ENCODE data around the gene MARCHF4.

Gene MARCHF4, protein sequence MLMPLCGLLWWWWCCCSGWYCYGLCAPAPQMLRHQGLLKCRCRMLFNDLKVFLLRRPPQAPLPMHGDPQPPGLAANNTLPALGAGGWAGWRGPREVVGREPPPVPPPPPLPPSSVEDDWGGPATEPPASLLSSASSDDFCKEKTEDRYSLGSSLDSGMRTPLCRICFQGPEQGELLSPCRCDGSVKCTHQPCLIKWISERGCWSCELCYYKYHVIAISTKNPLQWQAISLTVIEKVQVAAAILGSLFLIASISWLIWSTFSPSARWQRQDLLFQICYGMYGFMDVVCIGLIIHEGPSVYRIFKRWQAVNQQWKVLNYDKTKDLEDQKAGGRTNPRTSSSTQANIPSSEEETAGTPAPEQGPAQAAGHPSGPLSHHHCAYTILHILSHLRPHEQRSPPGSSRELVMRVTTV

DNA sequence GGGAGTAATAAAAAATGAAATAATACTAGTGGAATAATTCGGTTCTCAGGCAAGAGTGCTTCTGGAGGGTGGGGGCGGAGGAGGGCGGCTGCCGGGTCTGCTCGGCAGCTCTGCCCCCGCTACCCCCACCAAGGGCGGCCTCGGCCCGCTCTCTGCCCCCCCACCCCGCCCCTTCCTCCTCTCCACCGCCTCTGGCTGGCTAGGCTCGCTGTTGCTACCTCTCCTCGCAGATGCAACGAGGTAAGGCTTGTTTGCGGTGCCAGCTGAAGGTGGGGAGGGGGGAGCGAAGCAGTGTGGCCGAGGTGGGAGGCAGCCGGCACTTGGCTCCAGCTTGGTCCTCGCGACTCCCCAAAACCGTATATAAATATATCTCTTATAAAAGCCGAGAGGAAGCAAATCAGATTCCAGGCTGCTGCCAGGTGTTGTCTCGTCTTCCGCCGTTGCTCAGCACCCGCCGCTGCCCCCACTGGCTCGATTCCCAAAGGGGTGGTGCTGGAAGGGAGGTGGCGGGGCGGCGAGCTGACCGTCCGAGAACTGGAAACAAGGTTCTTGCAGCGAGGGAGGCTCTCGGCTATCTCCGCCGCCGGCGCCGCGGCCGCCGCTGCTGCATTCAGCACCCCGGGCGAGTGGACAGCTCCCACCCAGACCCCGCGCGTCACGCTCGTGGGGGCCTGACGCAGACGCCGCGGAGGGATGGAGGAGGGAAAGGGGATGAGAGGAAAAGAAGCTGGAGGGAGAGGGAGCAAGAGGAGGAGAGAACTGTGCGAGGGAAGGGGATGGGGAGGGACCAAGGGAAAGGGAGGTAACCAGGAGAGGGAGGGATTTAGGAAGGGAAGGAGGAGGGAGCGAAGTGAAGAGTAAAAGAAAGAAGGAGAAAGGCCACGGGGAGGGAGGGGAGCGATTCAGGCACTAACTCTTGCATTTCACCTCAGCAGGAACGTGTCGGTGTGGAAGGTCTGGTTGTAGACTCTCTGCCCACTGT is at the start of gene MARCHF4:
Gene MARCHF4 (minus strand): TSS at position 763 of the 982 bp plus-strand sequence. CDS start 2,223 bp downstream, outside the sequence.
- DNase-seq (ENCODE audit: low read depth, low spot score) = no peak
- peak within 1 kb of the TSS; percentile 78 for H3K27ac ChIP-seq

GRCh38 chr2:216420367-216421101 is 48.3 kb upstream of the MARCHF4 start:
- no peak for DNase-seq (ENCODE audit: low read depth, low spot score)
- H3K27ac ChIP-seq = no peak overlapping the region

DNA sequence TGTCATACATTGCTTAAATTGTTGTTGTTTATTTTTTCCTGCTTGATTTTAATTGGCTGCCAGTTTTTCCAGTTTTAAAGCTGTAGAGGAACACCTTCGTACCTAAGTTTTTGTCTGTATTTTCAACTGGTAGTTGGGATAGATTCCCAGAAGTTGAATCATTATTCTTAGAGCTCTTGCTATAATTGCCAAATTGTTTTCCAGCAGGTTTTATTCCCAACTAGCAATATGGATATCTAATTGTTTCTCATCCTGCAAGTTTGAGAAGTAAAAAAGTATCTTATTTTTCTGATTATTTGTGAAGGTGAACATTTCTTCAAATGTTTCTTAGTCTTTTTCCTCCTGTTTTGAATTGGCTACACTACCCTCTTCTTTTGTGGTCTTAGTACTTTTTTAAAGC is 46.7 kb upstream of the MARCHF4 start:
- DNase-seq (ENCODE audit: low read depth, low spot score) = no peak
- H3K27ac ChIP-seq = no peak overlapping the region

GRCh38 chr2:216416571-216417307 is 44.5 kb upstream of the MARCHF4 start:
- H3K27ac ChIP-seq = no peak overlapping the region
- DNase-seq (ENCODE audit: low read depth, low spot score) = no peak

DNA sequence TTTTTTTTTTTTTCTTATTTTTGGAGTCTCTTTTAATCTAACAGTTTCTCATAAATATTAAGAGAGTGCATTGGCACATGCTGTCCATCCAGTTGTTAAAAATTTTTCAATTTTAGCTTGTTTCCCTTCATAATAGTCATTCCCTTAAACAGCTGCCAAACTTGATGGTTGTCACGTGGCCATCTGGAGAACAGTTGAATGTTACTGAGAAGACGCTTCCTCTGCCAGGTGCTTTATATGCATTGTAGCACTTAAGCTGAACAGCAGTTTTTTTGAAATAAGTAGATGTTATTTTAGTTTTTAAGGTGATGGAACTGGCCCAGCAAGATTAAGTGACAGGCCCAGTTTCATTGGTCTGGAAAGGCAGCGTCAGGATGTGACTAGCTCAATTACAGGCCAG is 43.3 kb upstream of the MARCHF4 start:
- DNase-seq (ENCODE audit: low read depth, low spot score) = no peak
- no peak overlapping the region for H3K27ac ChIP-seq

DNA sequence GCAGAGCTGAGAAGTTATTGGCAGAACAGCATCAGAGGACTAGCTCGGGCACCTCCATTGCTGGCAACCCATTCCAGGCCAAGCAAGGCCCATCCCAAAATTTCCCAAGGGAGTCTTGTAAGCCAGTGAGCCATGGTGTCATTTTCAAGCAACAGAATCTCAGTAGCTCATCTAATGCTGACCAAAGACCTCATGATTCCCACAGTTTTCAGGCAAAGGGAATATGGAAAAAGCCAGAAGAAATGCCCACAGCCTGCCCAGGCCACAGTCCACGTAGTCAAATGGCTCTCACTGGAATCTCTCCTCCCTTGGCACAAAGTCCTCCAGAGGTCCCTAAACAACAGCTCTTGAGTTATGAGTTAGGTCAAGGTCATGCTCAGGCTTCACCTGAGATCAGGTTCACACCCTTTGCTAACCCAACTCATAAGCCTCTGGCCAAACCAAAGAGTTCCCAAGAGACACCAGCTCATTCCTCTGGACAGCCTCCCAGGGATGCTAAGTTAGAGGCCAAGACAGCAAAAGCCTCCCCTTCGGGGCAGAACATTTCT is 42.6 kb upstream of the MARCHF4 start:
- H3K27ac ChIP-seq = no peak overlapping the region
- no peak for DNase-seq (ENCODE audit: low read depth, low spot score)

DNA sequence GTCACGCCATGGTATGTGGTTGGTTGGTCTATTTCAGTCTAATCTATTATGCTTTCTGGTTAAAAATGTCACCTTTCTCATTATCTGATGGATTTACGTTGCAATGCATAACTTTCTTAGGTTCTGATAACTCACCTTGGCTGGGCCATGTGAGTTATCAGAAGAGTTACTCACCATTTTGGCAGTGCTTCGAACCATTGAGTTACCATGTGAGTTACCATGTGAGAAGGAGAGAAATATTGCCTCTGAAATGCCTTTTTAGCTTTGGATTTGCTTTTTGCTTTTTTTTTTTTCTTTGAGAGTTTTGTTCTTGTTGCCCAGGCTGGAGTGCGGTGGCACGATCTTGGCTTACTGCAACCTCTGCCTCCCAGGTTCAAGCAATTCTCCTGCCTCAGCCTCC is 41.6 kb upstream of the MARCHF4 start:
- DNase-seq (ENCODE audit: low read depth, low spot score) = no peak
- no peak overlapping the region for H3K27ac ChIP-seq

- DNase-seq (ENCODE audit: low read depth, low spot score) = peak; percentile 84
Observed at GRCh38 chr2:216412022-216412999, 40.0 kb upstream of the MARCHF4 start, which contains the start of gene SMARCAL1. SMARCAL1 (plus strand) TSS chr2:216412484; CDS start chr2:216414705, 2,221 bp downstream.

DNA sequence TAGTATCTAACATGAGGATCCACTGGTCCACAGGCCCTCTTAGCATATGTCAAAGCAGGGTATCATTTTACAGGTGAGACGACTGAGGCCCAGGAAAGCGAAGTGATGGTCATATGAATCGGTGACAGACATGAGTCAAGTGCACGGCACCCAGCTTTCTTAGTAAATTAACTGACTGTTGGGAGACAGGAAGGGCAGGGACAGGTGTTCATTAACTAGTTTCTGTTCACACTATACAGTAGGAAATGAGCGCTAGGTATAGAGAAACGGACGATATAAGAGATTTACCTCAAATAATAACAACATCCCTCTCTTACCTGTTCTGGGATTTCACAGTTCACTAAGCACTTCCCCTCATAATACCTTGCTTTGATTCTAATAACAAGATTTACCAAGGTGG is 38.3 kb upstream of the MARCHF4 start:
- no peak overlapping the region for H3K27ac ChIP-seq
- DNase-seq (ENCODE audit: low read depth, low spot score) = no peak

More at GRCh38 chr2:216412022-216412999, 40.0 kb upstream of the MARCHF4 start, which contains the start of gene SMARCAL1:
- peak within 1 kb of the TSS; percentile 65 for H3K27ac ChIP-seq

- H3K27ac ChIP-seq = no peak overlapping the region
- DNase-seq (ENCODE audit: low read depth, low spot score) = no peak
Observed at GRCh38 chr2:216408426-216409290, 36.4 kb upstream of the MARCHF4 start.

- H3K27ac ChIP-seq = no peak overlapping the region
- DNase-seq (ENCODE audit: low read depth, low spot score) = no peak
Observed at GRCh38 chr2:216406826-216407225, 34.5 kb upstream of the MARCHF4 start.

- no peak for DNase-seq (ENCODE audit: low read depth, low spot score)
- no peak overlapping the region for H3K27ac ChIP-seq
Observed at GRCh38 chr2:216405588-216405987, 33.3 kb upstream of the MARCHF4 start.

- DNase-seq (ENCODE audit: low read depth, low spot score) = no peak
- no peak overlapping the region for H3K27ac ChIP-seq
Observed at GRCh38 chr2:216404010-216404618, 31.8 kb upstream of the MARCHF4 start.

DNA sequence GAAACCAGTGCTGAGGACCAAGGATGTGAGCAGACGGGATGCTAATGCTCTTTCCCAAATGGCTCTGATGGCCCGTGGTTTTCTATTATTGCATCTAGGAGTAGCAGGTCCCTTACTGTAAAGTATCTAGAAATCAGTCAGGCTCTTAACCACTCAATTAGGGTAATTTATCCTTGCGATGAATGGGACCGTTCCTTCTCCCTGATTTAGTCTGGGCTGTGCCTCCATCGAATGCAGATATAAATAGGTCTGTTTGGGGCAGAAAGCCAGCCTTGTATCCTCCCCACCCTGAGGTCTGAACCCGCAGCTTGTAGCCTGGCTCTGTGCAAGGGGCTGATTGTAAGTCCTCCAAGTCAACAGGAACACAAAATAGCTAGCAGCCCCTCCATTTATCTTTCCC is 30.5 kb upstream of the MARCHF4 start:
- DNase-seq (ENCODE audit: low read depth, low spot score) = no peak
- H3K27ac ChIP-seq = no peak overlapping the region

DNA sequence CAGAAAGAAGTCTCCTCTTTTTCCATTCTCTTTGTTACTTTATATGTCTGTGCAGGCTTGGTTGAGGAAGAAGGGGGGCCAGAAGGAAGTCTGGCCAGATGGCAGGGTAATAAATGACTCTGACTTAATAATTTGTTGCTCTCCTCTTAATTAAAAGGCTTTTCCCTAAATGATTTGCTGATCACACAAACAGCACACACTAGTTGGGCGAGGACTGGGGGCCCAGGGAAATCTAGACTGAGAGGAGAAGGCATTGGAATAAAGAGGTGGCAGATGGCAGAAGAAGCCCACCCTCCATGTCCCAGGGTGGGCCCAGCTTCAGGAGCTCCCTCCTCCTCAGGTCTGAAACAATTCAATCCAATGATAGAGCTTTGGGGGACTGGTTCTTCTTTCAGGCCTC is 27.3 kb upstream of the MARCHF4 start:
- DNase-seq (ENCODE audit: low read depth, low spot score) = no peak
- H3K27ac ChIP-seq = no peak overlapping the region

- H3K27ac ChIP-seq = no peak overlapping the region
- no peak for DNase-seq (ENCODE audit: low read depth, low spot score)
Observed at GRCh38 chr2:216394881-216395280, 22.6 kb upstream of the MARCHF4 start.
